HepG2 (cell line): ENCODE results near the gene RNASE7. TPM values are rescaled to one million over a fixed set of nuclear protein-coding genes. Genes with fewer than 3 reads are reported as not detected.

ENCODE experiments used
- FUBP1 ChIP-seq: sonication (generic); formaldehyde crosslinking; IDR thresholded peaks from 2 replicates; pipeline ENCODE4 v1.5.1; 2020; ENCODE audit warnings: missing genetic modification reagents, mild to moderate bottlenecking, borderline replicate concordance
- MIXL1 ChIP-seq: IDR thresholded peaks from 2 replicates; pipeline ENCODE4 v1.6.1; 2016
- MTA3 ChIP-seq: sonication (generic); formaldehyde crosslinking; IDR thresholded peaks from 2 replicates; pipeline ENCODE4 v1.4.0; 2020; ENCODE audit warnings: missing genetic modification reagents
- NFYB ChIP-seq: sonication (generic); formaldehyde crosslinking; IDR thresholded peaks from 2 replicates; pipeline ENCODE4 v1.4.0; 2020; ENCODE audit warnings: missing genetic modification reagents
- PAWR ChIP-seq: sonication (generic); formaldehyde crosslinking; IDR thresholded peaks from 2 replicates; pipeline ENCODE4 v1.4.0; 2020; ENCODE audit warnings: missing genetic modification reagents, mild to moderate bottlenecking, borderline replicate concordance
- PBX2 ChIP-seq: IDR thresholded peaks from 2 replicates; pipeline ENCODE4 v1.6.1; 2016; ENCODE audit warnings: control low read depth
- PHF20 ChIP-seq: sonication (generic); formaldehyde crosslinking; IDR thresholded peaks from 2 replicates; pipeline ENCODE4 v1.5.0; 2020; ENCODE audit warnings: mild to moderate bottlenecking, missing genetic modification reagents
- RAD51 ChIP-seq: fragments of 450-650 bp; IDR thresholded peaks from 2 replicates; pipeline ENCODE4 v1.6.1; 2016; ENCODE audit warnings: borderline replicate concordance
- TEAD3 ChIP-seq: optimal IDR thresholded peaks from 2 replicates; pipeline ENCODE3; 2016; ENCODE audit warnings: borderline replicate concordance
- ZNF124 ChIP-seq: sonication (generic); formaldehyde crosslinking; IDR thresholded peaks from 2 replicates; pipeline ENCODE4 v1.4.0; 2020; ENCODE audit warnings: missing genetic modification reagents
- ZNF3 ChIP-seq: IDR thresholded peaks from 2 replicates; pipeline ENCODE4 v1.7.0; 2017; ENCODE audit warnings: inconsistent platforms
- ZNF431 ChIP-seq: sonication (generic); formaldehyde crosslinking; IDR thresholded peaks from 2 replicates; pipeline ENCODE4 v1.9.0; 2022; ENCODE audit warnings: missing genetic modification reagents, low read depth, mild to moderate bottlenecking, borderline replicate concordance
- ZNF687 ChIP-seq: sonication (generic); formaldehyde crosslinking; IDR thresholded peaks from 2 replicates; pipeline ENCODE4 v1.5.1; 2020; ENCODE audit warnings: mild to moderate bottlenecking, missing genetic modification reagents, moderate library complexity
- polyA plus RNA-seq, 8 experiments: library from polyadenylated mRNA; depleted of rRNA in 3 of 8; stranded (reverse) in 7 of 8; unstranded in 1 of 8; fragments of >200 nt; fragmentation: Illumina TruSeq in 4 of 8; extraction: Trizol in 4 of 8; gene quantifications; 2 replicates each; pipeline versions ENCODE4 v1.2.1 to v1.2.3, GENCODE V29; 2011 to 2016; ENCODE audit warnings: low read depth in 4 of 8, missing spikeins in 1 of 8, mixed read lengths in 1 of 8; ENCODE audit not compliant: insufficient read depth in 1 of 8
- total RNA-seq, 5 experiments: library from RNA; depleted of rRNA; stranded (reverse); fragments of >200 nt; fragmentation: Illumina TruSeq; extraction: Trizol; gene quantifications; 2 replicates each; pipeline ENCODE4 v1.2.3, GENCODE V29; 2016; ENCODE audit warnings: low read depth in 1 of 5
- TF ChIP-seq, protein P1 (sequence below): sonication (generic); formaldehyde crosslinking; IDR thresholded peaks from 2 replicates; pipeline ENCODE4 v1.5.0; 2020; ENCODE audit warnings: mild to moderate bottlenecking, missing genetic modification reagents, borderline replicate concordance

Gene RNASE7
- total and polyA plus RNA-seq, 2 of the 13 experiments (the other 11 are each of a cell fraction or from before 2014, with no cell fraction given) = 0.04 TPM; not detected in 1

GRCh38 chr14:21054123-21054767 lies 12.1 kb downstream of the RNASE7 start (continued):
- TF ChIP-seq, protein P1, sequence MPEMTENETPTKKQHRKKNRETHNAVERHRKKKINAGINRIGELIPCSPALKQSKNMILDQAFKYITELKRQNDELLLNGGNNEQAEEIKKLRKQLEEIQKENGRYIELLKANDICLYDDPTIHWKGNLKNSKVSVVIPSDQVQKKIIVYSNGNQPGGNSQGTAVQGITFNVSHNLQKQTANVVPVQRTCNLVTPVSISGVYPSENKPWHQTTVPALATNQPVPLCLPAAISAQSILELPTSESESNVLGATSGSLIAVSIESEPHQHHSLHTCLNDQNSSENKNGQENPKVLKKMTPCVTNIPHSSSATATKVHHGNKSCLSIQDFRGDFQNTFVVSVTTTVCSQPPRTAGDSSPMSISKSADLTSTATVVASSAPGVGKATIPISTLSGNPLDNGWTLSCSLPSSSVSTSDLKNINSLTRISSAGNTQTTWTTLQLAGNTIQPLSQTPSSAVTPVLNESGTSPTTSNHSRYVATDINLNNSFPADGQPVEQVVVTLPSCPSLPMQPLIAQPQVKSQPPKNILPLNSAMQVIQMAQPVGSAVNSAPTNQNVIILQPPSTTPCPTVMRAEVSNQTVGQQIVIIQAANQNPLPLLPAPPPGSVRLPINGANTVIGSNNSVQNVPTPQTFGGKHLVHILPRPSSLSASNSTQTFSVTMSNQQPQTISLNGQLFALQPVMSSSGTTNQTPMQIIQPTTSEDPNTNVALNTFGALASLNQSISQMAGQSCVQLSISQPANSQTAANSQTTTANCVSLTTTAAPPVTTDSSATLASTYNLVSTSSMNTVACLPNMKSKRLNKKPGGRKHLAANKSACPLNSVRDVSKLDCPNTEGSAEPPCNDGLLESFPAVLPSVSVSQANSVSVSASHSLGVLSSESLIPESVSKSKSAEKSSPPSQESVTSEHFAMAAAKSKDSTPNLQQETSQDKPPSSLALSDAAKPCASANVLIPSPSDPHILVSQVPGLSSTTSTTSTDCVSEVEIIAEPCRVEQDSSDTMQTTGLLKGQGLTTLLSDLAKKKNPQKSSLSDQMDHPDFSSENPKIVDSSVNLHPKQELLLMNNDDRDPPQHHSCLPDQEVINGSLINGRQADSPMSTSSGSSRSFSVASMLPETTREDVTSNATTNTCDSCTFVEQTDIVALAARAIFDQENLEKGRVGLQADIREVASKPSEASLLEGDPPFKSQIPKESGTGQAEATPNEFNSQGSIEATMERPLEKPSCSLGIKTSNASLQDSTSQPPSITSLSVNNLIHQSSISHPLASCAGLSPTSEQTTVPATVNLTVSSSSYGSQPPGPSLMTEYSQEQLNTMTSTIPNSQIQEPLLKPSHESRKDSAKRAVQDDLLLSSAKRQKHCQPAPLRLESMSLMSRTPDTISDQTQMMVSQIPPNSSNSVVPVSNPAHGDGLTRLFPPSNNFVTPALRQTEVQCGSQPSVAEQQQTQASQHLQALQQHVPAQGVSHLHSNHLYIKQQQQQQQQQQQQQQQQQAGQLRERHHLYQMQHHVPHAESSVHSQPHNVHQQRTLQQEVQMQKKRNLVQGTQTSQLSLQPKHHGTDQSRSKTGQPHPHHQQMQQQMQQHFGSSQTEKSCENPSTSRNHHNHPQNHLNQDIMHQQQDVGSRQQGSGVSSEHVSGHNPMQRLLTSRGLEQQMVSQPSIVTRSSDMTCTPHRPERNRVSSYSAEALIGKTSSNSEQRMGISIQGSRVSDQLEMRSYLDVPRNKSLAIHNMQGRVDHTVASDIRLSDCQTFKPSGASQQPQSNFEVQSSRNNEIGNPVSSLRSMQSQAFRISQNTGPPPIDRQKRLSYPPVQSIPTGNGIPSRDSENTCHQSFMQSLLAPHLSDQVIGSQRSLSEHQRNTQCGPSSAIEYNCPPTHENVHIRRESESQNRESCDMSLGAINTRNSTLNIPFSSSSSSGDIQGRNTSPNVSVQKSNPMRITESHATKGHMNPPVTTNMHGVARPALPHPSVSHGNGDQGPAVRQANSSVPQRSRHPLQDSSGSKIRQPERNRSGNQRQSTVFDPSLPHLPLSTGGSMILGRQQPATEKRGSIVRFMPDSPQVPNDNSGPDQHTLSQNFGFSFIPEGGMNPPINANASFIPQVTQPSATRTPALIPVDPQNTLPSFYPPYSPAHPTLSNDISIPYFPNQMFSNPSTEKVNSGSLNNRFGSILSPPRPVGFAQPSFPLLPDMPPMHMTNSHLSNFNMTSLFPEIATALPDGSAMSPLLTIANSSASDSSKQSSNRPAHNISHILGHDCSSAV = no peak
- TF ChIP-seq TEAD3 (CRISPR knock-in tag) = peak; percentile 83
- peak; percentile 81 for TF ChIP-seq NFYB (CRISPR knock-in tag)
- no peak for TF ChIP-seq MTA3 (CRISPR knock-in tag)
- 0 out of 2 replicates have a peak, but pooled peaks have one; percentile 28 for TF ChIP-seq ZNF431 (CRISPR knock-in tag)
- TF ChIP-seq PHF20 (CRISPR knock-in tag) = no peak
- no peak; the same call in 1 of the 2 replicates for TF ChIP-seq ZNF687
- 0 out of 2 replicates have a peak, but pooled peaks have one; percentile 19 for TF ChIP-seq FUBP1
- peak; percentile 73 for TF ChIP-seq PBX2 (CRISPR knock-in tag)
- no peak for TF ChIP-seq PAWR (CRISPR knock-in tag)
- peak; percentile 100 for TF ChIP-seq MIXL1 (CRISPR knock-in tag)
- no peak; the same call in 1 of the 2 replicates for TF ChIP-seq RAD51
- no peak for TF ChIP-seq ZNF3 (CRISPR knock-in tag)
- peak; percentile 83 for TF ChIP-seq ZNF124 (CRISPR knock-in tag)
